GM18526 (cell line): Measurements from ENCODE around the gene AGPAT2.

ENCODE experiments used
- POLR2A ChIP-seq: IDR thresholded peaks from 3 replicates; pipeline ENCODE4 v1.6.1; 2011; ENCODE audit not compliant: insufficient read length; ENCODE audit errors: extremely low read depth

The AGPAT2 gene

GRCh38 chr9:136712690-136713544, 25.7 kb upstream of the AGPAT2 start:
- TF ChIP-seq POLR2A, result no peak

GRCh38 chr9:136711751-136712689, 24.8 kb upstream of the AGPAT2 start, which contains the start of gene DIPK1B:
TSS of gene DIPK1B (plus strand) at chr9:136712572. CDS start at chr9:136712666, 94 bp downstream.
- TF ChIP-seq POLR2A, result no peak

- no peak for TF ChIP-seq POLR2A
Measured at GRCh38 chr9:136710543-136710942, 23.3 kb upstream of the AGPAT2 start.

- no peak for TF ChIP-seq POLR2A
Measured at GRCh38 chr9:136709454-136710109, 22.3 kb upstream of the AGPAT2 start.

- TF ChIP-seq POLR2A, result no peak
Measured at GRCh38 chr9:136707849-136708517, 20.7 kb upstream of the AGPAT2 start.

- no peak for TF ChIP-seq POLR2A
Measured at GRCh38 chr9:136707011-136707410, 19.8 kb upstream of the AGPAT2 start.

GRCh38 chr9:136705564-136705963, 18.3 kb upstream of the AGPAT2 start:
- no peak for TF ChIP-seq POLR2A

GRCh38 chr9:136703276-136703860, 16.1 kb upstream of the AGPAT2 start:
- no peak for TF ChIP-seq POLR2A

- TF ChIP-seq POLR2A, result no peak
Measured at GRCh38 chr9:136701668-136702053, 14.4 kb upstream of the AGPAT2 start.

- TF ChIP-seq POLR2A, result no peak
Measured at GRCh38 chr9:136700959-136701667, 13.9 kb upstream of the AGPAT2 start.

- TF ChIP-seq POLR2A, result no peak
Measured at GRCh38 chr9:136700304-136700703, 13.0 kb upstream of the AGPAT2 start.

GRCh38 chr9:136698635-136699246, 11.5 kb upstream of the AGPAT2 start:
- TF ChIP-seq POLR2A, result no peak

- TF ChIP-seq POLR2A, result no peak
Measured at GRCh38 chr9:136697821-136698526, 10.7 kb upstream of the AGPAT2 start.
